LNCAP (cell line): ENCODE data around the gene UQCRC1.

Experiments
- CTCF ChIP-seq: fragments of 450-650 bp; IDR thresholded peaks from 2 replicates; pipeline ENCODE4 v1.5.1; 2017; ENCODE audit warnings: mild to moderate bottlenecking

Gene UQCRC1

GRCh38 chr3:48573973-48574585 lies 35.4 kb downstream of the UQCRC1 start:
- TF ChIP-seq CTCF = no peak

- no peak for TF ChIP-seq CTCF
Observed at GRCh38 chr3:48572517-48572916, 36.9 kb downstream of the UQCRC1 start.

DNA sequence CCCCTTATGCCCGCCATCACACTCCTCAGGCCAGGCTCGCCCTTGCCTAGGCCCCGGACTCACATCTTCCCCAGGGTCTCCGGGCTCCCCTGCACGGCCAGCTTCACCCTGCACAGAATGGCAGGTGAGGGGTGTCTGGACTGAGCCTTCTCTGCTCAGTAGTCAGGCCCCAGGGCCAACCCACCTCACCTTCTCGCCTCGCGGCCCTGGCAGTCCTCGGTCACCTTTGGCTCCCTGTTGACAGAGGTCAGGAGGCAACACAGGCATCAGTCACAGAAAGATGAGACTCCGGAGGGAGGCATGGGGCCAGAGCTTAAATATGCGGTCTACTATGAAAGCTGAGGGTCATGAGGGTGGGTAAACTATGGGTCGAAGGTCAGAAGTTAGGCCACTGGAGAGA lies 37.5 kb downstream of the UQCRC1 start:
- TF ChIP-seq CTCF = no peak

DNA sequence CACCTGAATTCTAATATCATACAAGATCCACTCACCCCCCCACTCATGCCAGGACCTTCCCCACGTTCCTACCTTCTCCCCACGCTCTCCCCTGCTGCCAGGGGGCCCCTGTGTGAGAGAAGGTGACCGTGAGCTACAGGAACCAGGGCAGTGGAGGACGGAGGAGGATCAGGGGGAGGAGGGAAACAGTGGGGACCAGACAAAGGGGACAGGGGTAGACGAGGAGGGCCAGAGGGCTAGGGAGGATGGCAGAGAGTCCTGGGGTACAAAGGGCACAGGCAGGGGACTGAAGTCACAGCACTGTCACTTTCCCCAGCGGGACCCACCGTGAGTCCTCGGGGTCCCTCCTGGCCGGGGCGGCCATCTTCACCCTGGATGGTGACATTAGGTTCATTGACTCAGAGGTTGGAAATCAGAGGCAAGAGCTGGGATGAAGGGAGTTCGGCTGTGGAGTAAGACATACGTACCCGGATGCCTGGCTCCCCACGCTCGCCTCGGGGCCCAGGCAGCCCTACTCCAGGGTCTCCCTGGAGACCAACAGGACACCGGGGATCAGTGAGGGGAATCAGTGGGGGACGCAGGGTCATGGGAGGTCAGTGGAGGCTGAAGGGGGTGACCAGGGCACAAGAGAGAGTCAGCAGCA lies 39.5 kb downstream of the UQCRC1 start:
- no peak for TF ChIP-seq CTCF

DNA sequence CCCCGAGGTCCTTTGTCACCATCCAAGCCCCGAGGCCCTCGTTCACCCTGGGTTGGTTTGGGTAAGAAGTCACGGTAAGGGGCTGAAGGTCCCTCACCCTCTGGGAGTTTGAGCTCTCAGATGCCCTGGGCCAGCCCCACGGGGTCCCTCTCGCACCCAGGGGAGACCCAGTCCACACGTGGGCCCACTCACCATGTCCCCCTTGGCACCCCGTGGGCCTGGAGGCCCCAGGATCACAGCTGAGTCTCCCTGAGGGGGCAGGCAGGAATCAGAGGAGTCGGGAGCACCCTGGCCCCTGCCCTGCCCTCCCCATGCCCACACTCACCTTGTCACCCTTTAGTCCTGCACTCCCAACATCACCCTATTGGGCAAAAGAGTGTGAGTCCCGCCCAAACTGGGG lies 40.0 kb downstream of the UQCRC1 start:
- no peak for TF ChIP-seq CTCF

DNA sequence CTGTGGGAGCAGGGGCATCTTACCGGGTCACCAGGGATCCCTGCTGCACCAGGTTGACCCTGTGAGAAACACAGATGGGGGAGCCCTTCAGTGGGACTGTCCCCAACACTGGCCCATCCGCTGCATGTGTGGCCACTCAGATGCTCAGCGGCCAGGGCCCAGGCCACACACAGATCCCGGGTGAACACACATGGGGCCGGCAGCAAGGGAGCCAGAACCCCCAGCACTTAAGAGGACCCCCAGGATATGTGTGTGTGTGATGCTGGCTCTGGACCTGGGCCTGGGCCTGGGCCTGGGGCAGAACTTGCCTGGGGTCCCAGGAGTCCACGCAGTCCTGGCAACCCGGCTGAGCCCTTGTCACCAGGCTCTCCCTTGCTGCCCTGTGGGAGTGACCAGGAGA lies 41.0 kb downstream of the UQCRC1 start:
- TF ChIP-seq CTCF = no peak

- no peak for TF ChIP-seq CTCF
Observed at GRCh38 chr3:48567500-48567899, 41.9 kb downstream of the UQCRC1 start.
